K562 (cell line): Measurements from ENCODE around the gene CTTNBP2NL. TPM values are rescaled to one million over a fixed set of nuclear protein-coding genes. Genes with fewer than 3 reads are reported as not detected.

ENCODE experiments used
- ATAC-seq: fragments of 200-7000 bp; cut with Tn5 transposase; 3 replicates; pipeline ENCODE4 v1.9.1; 2020; ENCODE audit warnings: moderate library complexity
- BruUV-seq: library from RNA; stranded (reverse); fragments of 400-500 nt; replicated peaks from 2 replicates; lab custom pipeline; 2021; lab: Mats Ljungman, UMichigan
- CTCF ChIA-PET: fragments of 300-600 bp; formaldehyde crosslinking; extraction: SDS; loops from one replicate; lab custom pipeline; 2021; ENCODE audit warnings: low intra/inter-chr PET ratio; lab: Yijun Ruan, JAX
- POLR2A ChIA-PET: fragments of 300-600, 350-650 bp; sonication (Branson Sonifier 250); formaldehyde crosslinking; extraction: SDS; loops from one replicate; lab custom pipeline; 2021; ENCODE audit warnings: antibody characterized with exemption, inconsistent platforms; lab: Yijun Ruan, JAX
- DNase-seq, 4 experiments: peaks; one replicate each; pipeline versions ENCODE4 v3.0.0 to v3.0.0-alpha.2; 2011 to 2018; ENCODE audit warnings: low spot score in 3 of 4, mixed read lengths in 3 of 4; ENCODE audit errors: extremely low read depth in 1 of 4
- FAIRE-seq: peaks from 2 replicates; lab custom pipeline; 2011; peaks lifted over from hg19 to GRCh38; lab: Jason Lieb, UNC
- H2AFZ ChIP-seq: 2 replicates; pipeline ENCODE4 v1.6.0; 2011; ENCODE audit warnings: low read depth, low read length, control low read depth, inconsistent platforms
- H3K27ac ChIP-seq: fragments of 200-600 bp; 3 replicates; pipeline ENCODE4 v1.8.0; 2011; ENCODE audit warnings: low read depth, mild to moderate bottlenecking, control low read depth, inconsistent platforms, low read length, moderate library complexity, mixed read lengths; ENCODE audit errors: extremely low read depth
- H3K27me3 ChIP-seq, 2 experiments: fragments of 300-600 bp in 1 of 2; 2 replicates in 1 of 2; 3 replicates in 1 of 2; pipeline versions ENCODE4 v1.6.0 to v1.8.0; 2011; ENCODE audit warnings: inconsistent platforms in 2 of 2, low read length in 2 of 2, mild to moderate bottlenecking in 1 of 2, mixed read lengths in 1 of 2, moderate library complexity in 1 of 2; ENCODE audit not compliant: control insufficient read depth in 2 of 2, insufficient read depth in 2 of 2
- H3K36me3 ChIP-seq: fragments of 300-600 bp; 3 replicates; pipeline ENCODE4 v1.8.0; 2011; ENCODE audit warnings: mild to moderate bottlenecking, low read length, inconsistent platforms; ENCODE audit not compliant: control insufficient read depth, insufficient read depth
- H3K4me1 ChIP-seq, 2 experiments: fragments of 200-600 bp in 1 of 2; replicated peaks in 1 of 2; 2 replicates in 1 of 2; 3 replicates in 1 of 2; pipeline versions ENCODE4 v1.5.1 to v1.8.0; 2011; ENCODE audit warnings: inconsistent platforms in 2 of 2, low read length in 2 of 2, mild to moderate bottlenecking in 1 of 2, mixed read lengths in 1 of 2, moderate library complexity in 1 of 2; ENCODE audit not compliant: control insufficient read depth in 2 of 2, insufficient read depth in 2 of 2
- H3K4me2 ChIP-seq: 2 replicates; pipeline ENCODE4 v1.6.1; 2011; ENCODE audit warnings: low read length, control low read depth, inconsistent platforms, mixed read lengths; ENCODE audit not compliant: insufficient read depth
- H3K4me3 ChIP-seq: fragments of 200-600 bp; sonication (generic), shearing (Covaris generic); 2 replicates; pipeline ENCODE4 v1.5.1; 2016; ENCODE audit warnings: control low read depth, inconsistent platforms
- H3K79me2 ChIP-seq: fragments of 200-600 bp; 3 replicates; pipeline ENCODE4 v1.8.0; 2011; ENCODE audit warnings: low read length, inconsistent platforms; ENCODE audit not compliant: control insufficient read depth, insufficient read depth
- H3K9ac ChIP-seq, 2 experiments: 2 replicates each; pipeline versions ENCODE4 v1.6.0 to v1.6.1; 2011; ENCODE audit warnings: low read depth in 2 of 2, low read length in 2 of 2, control low read depth in 1 of 2, inconsistent platforms in 1 of 2, mild to moderate bottlenecking in 1 of 2, mixed read lengths in 1 of 2; ENCODE audit not compliant: insufficient read depth in 1 of 2
- H3K9me1 ChIP-seq: one replicate; pipeline ENCODE4 v1.6.0; 2011; ENCODE audit warnings: inconsistent platforms, mild to moderate bottlenecking, low read length, moderate library complexity; ENCODE audit not compliant: control insufficient read depth, insufficient read depth
- H3K9me3 ChIP-seq: replicated peaks from 2 replicates; pipeline ENCODE4 v1.5.1; 2011; ENCODE audit warnings: low read depth, low read length, inconsistent platforms; ENCODE audit not compliant: control insufficient read depth, insufficient read depth
- H4K20me1 ChIP-seq: replicated peaks from 2 replicates; pipeline ENCODE4 v1.6.1; 2011; ENCODE audit warnings: low read length, inconsistent platforms, mixed read lengths; ENCODE audit not compliant: control insufficient read depth, insufficient read depth
- BACH1 ChIP-seq: fragments of 200-800 bp; sonication (Bioruptor generic); IDR thresholded peaks from 2 replicates; pipeline ENCODE4 v1.6.1; 2016; ENCODE audit warnings: missing genetic modification characterization, missing compliant biosample characterization
- CEBPG ChIP-seq, 3 experiments: fragments of 200-800 bp in 1 of 3; sonication (Bioruptor generic) in 1 of 3; sonication (generic) in 1 of 3; formaldehyde crosslinking in 1 of 3; IDR thresholded peaks in 2 of 3; conservative IDR thresholded peaks in 1 of 3; 2 replicates each; pipeline versions ENCODE4 v1.6.1 to v1.8.0; 2016 to 2022; ENCODE audit warnings: missing compliant biosample characterization in 2 of 3, missing genetic modification characterization in 2 of 3, mild to moderate bottlenecking in 1 of 3, missing genetic modification reagents in 1 of 3
- COPS2 ChIP-seq: fragments of 450-650 bp; conservative IDR thresholded peaks from 2 replicates; pipeline ENCODE4 v1.6.1; 2016; ENCODE audit warnings: mild to moderate bottlenecking, moderate library complexity
- DIDO1 ChIP-seq: fragments of 450-650 bp; IDR thresholded peaks from 2 replicates; pipeline ENCODE4 v1.6.1; 2016; ENCODE audit warnings: low read depth, missing biosample characterization, missing genetic modification characterization
- HDAC6 ChIP-seq: IDR thresholded peaks from 2 replicates; pipeline ENCODE4 v1.6.1; 2012; ENCODE audit warnings: low read depth, mild to moderate bottlenecking, control low read depth, inconsistent platforms, low read length, moderate library complexity
- HDAC8 ChIP-seq: fragments of 450-650 bp; IDR thresholded peaks from 2 replicates; pipeline ENCODE4 v1.6.1; 2016; ENCODE audit warnings: mild to moderate bottlenecking, missing genetic modification characterization, moderate library complexity, missing compliant biosample characterization
- HOMEZ ChIP-seq: fragments of 250-450 bp; sonication (Bioruptor Pico); IDR thresholded peaks from 2 replicates; pipeline ENCODE4 v1.4.0; 2020; ENCODE audit warnings: mild to moderate bottlenecking, moderate library complexity
- MAZ ChIP-seq, 2 experiments: fragments of 450-650 bp in 1 of 2; sonication (generic) in 1 of 2; formaldehyde crosslinking; IDR thresholded peaks in 1 of 2; conservative IDR thresholded peaks in 1 of 2; 2 replicates each; pipeline versions ENCODE4 v1.4.0 to v1.5.0; 2020; ENCODE audit warnings: mild to moderate bottlenecking in 1 of 2, missing genetic modification reagents in 1 of 2
- MTA3 ChIP-seq: fragments of 450-650 bp; formaldehyde crosslinking; IDR thresholded peaks from 2 replicates; pipeline ENCODE4 v1.6.1; 2017; ENCODE audit warnings: mild to moderate bottlenecking, borderline replicate concordance
- POLR2H ChIP-seq: IDR thresholded peaks from 2 replicates; pipeline ENCODE4 v1.6.1; 2016; ENCODE audit warnings: missing genetic modification characterization, low read depth, mild to moderate bottlenecking, control low read depth, missing compliant biosample characterization, moderate library complexity
- SPI1 ChIP-seq: IDR thresholded peaks from 2 replicates; pipeline ENCODE4 v1.6.1; 2011; ENCODE audit warnings: low read depth, low read length, control low read depth, borderline replicate concordance
- SRF ChIP-seq, 2 experiments: fragments of 250-450, 450-650 bp in 1 of 2; sonication (Bioruptor Pico) in 1 of 2; sonication (generic) in 1 of 2; formaldehyde crosslinking; IDR thresholded peaks; 2 replicates each; pipeline versions ENCODE4 v1.5.0 to v1.5.1; 2020 to 2022; ENCODE audit warnings: mild to moderate bottlenecking in 1 of 2, missing genetic modification reagents in 1 of 2
- ZNF143 ChIP-seq: sonication (generic); formaldehyde crosslinking; IDR thresholded peaks from 2 replicates; pipeline ENCODE4 v1.9.0; 2022; ENCODE audit warnings: mild to moderate bottlenecking, missing genetic modification reagents
- ZNF707 ChIP-seq: fragments of 250-450 bp; sonication (Bioruptor Pico); conservative IDR thresholded peaks from 2 replicates; pipeline ENCODE4 v1.8.0; 2022; ENCODE audit warnings: inconsistent platforms, mild to moderate bottlenecking, moderate library complexity
- ZNF717 ChIP-seq: fragments of 250-450 bp; sonication (Bioruptor Pico); IDR thresholded peaks from 2 replicates; pipeline ENCODE4 v1.5.0; 2021
- WGBS: fragments of 100-300 bp; shearing (Covaris generic); methylation state at CpG from one replicate; pipeline ENCODE4 v1.1.6; 2016; ENCODE audit warnings: low coverage, mixed read lengths; ENCODE audit not compliant: insufficient coverage; ENCODE audit errors: missing lambda C conversion rate; 5-methylcytosine and 5-hydroxymethylcytosine counted together
- in situ Hi-C: fragments of 300-500 bp; cut with MboI; formaldehyde crosslinking; loops from 4 replicates; pipeline ENCODE4 v1.15.0; 2018; ENCODE audit warnings: inconsistent platforms, mixed read lengths
- intact Hi-C: fragments of 100-400 bp; cut with micrococcal nuclease; formaldehyde crosslinking; loops from 2 replicates; pipeline ENCODE4 v1.14.2; 2022
- polyA plus RNA-seq, 8 experiments: library from polyadenylated mRNA; depleted of rRNA in 4 of 8; stranded (reverse) in 5 of 8; unstranded in 3 of 8; fragments of >200 nt; fragmentation: Nextera tagmentation in 2 of 8; fragmentation: Illumina TruSeq in 1 of 8; extraction: Ambion mirVana in 2 of 8; extraction: Trizol in 1 of 8; gene quantifications; 2 replicates each; pipeline versions ENCODE4 v1.2.1 to v1.2.3, GENCODE V29; 2011 to 2014; ENCODE audit warnings: inconsistent platforms in 1 of 8, missing spikeins in 1 of 8
- total RNA-seq, 7 experiments: library from RNA; depleted of rRNA in 6 of 7; stranded (reverse); fragments of >200 nt in 6 of 7; fragmentation: Illumina TruSeq in 2 of 7; extraction: Trizol in 2 of 7; gene quantifications; 2 replicates each; pipeline versions ENCODE4 v1.2.1 to v1.2.3, GENCODE V29; 2011 to 2021; ENCODE audit warnings: low replicate concordance in 1 of 7
- TF ChIP-seq, protein P1 (sequence below), 2 experiments: fragments of 150-350 bp in 1 of 2; IDR thresholded peaks; 2 replicates each; pipeline ENCODE4 v1.6.1; 2012 to 2016; ENCODE audit warnings: low read depth in 2 of 2, low read length in 2 of 2, mild to moderate bottlenecking in 1 of 2, moderate library complexity in 1 of 2
- TF ChIP-seq, protein P2 (sequence below), 2 experiments: fragments of 250-450 bp in 1 of 2; fragments of 450-650 bp in 1 of 2; sonication (Bioruptor Pico) in 1 of 2; IDR thresholded peaks; 2 replicates each; pipeline versions ENCODE4 v1.6.1 to v1.8.0; 2016 to 2021; ENCODE audit warnings: mild to moderate bottlenecking in 2 of 2, moderate library complexity in 2 of 2, missing compliant biosample characterization in 1 of 2, missing genetic modification characterization in 1 of 2

Gene CTTNBP2NL
- total and polyA plus RNA-seq, 9 of the 15 experiments (the other 6 are each of a cell fraction or from before 2014, with no cell fraction given), result 0.27 to 1.4 (median 0.62) TPM

GRCh38 chr1:112356765-112357164 is 39.2 kb upstream of the CTTNBP2NL start:
- ChIA-PET POLR2A (interaction anchor here (0.7 to 1.7 kb wide), 2 partner anchors 11 to 27 kb away, joined by 3 to 5 read pairs; no protein-coding TSS in a partner anchor), CTCF (no interaction called here)
- WGBS, result 0% methylated on average over 2 of the region's 2 CpGs
- Histone ChIP-seq H3K36me3 (no peaks in the 10 kb centered on the region), H4K20me1 (no peaks in the 10 kb centered on the region), H2AFZ (no peak overlapping the region), H3K27me3 (peaks cover 0 to 3% of the 10 kb centered on the region in 2 experiments; a peak in 3 of 5 replicates), H3K79me2 (no peaks in the 10 kb centered on the region), H3K9ac (no peak overlapping the region), H3K27ac (no peak overlapping the region), H3K4me2 (no peak overlapping the region), H3K9me3 (no peaks in the 10 kb centered on the region), H3K4me1 (no peaks in the 10 kb centered on the region), H3K9me1 (peaks cover 3% of the 10 kb centered on the region), H3K4me3 (no peak overlapping the region)
- no peak for DNase-seq
- BruUV-seq, result no TSS peak
- FAIRE-seq, result no peak
- in situ Hi-C loops, result no loop called here
- intact Hi-C loops, result no loop called here
- no peak for ATAC-seq
- no peak for TF ChIP-seq HDAC6
- TF ChIP-seq, protein P1, sequence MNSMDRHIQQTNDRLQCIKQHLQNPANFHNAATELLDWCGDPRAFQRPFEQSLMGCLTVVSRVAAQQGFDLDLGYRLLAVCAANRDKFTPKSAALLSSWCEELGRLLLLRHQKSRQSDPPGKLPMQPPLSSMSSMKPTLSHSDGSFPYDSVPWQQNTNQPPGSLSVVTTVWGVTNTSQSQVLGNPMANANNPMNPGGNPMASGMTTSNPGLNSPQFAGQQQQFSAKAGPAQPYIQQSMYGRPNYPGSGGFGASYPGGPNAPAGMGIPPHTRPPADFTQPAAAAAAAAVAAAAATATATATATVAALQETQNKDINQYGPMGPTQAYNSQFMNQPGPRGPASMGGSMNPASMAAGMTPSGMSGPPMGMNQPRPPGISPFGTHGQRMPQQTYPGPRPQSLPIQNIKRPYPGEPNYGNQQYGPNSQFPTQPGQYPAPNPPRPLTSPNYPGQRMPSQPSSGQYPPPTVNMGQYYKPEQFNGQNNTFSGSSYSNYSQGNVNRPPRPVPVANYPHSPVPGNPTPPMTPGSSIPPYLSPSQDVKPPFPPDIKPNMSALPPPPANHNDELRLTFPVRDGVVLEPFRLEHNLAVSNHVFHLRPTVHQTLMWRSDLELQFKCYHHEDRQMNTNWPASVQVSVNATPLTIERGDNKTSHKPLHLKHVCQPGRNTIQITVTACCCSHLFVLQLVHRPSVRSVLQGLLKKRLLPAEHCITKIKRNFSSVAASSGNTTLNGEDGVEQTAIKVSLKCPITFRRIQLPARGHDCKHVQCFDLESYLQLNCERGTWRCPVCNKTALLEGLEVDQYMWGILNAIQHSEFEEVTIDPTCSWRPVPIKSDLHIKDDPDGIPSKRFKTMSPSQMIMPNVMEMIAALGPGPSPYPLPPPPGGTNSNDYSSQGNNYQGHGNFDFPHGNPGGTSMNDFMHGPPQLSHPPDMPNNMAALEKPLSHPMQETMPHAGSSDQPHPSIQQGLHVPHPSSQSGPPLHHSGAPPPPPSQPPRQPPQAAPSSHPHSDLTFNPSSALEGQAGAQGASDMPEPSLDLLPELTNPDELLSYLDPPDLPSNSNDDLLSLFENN (IDR thresholded peaks at IDR 0.05; ENCODE audit: low read depth in 2 of 2, low read length in 2 of 2), result no peak
- TF ChIP-seq POLR2H (tag), result no peak
- no peak for TF ChIP-seq ZNF717 (CRISPR knock-in tag)
- TF ChIP-seq SPI1, result no peak
- TF ChIP-seq, protein P2, sequence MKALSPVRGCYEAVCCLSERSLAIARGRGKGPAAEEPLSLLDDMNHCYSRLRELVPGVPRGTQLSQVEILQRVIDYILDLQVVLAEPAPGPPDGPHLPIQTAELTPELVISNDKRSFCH (CRISPR knock-in tag; IDR thresholded peaks at IDR 0.05), result no peak
- TF ChIP-seq, protein P2 (tag; IDR thresholded peaks at IDR 0.05), result no peak
- TF ChIP-seq MAZ (CRISPR knock-in tag; conservative IDR thresholded peaks at IDR 0.05 in 1 of 2, IDR thresholded peaks at IDR 0.05 in 1 of 2), result no peak
- TF ChIP-seq HDAC8 (tag), result no peak
- no peak for TF ChIP-seq COPS2
- TF ChIP-seq CEBPG (CRISPR knock-in tag; IDR thresholded peaks at IDR 0.05), result no peak
- no peak for TF ChIP-seq CEBPG (tag; conservative IDR thresholded peaks at IDR 0.05 in 1 of 2, IDR thresholded peaks at IDR 0.05 in 1 of 2)
- no peak for TF ChIP-seq HOMEZ
- no peak for TF ChIP-seq MTA3
- no peak for TF ChIP-seq BACH1 (tag)
- TF ChIP-seq ZNF707 (CRISPR knock-in tag), result no peak
- TF ChIP-seq DIDO1 (tag), result no peak
- no peak for TF ChIP-seq ZNF143 (CRISPR knock-in tag)
- no peak for TF ChIP-seq SRF (CRISPR knock-in tag; IDR thresholded peaks at IDR 0.05)
